Dermis microvascular lymphatic vessel endothelial cell (primary cell): Measurements from ENCODE around the gene FHIT. TPM values are rescaled to one million over a fixed set of nuclear protein-coding genes. Genes with fewer than 3 reads are reported as not detected.

Experiments used
- DNase-seq, 2 donors: peaks; one replicate each; pipeline versions ENCODE4 v3.0.0 to v3.0.0-alpha.2; 2010; ENCODE audit warnings: low read depth in 2 of 2
- total RNA-seq: library from RNA; depleted of rRNA; stranded (reverse); fragments of >200 nt; gene quantifications from 2 replicates; pipeline ENCODE4 v1.2.1, GENCODE V29; 2014

FHIT gene
- total RNA-seq, 1 donor from 2014 or later = 0.51 TPM

- no peak for DNase-seq
Observed at GRCh38 chr3:60427109-60427508, 824.1 kb downstream of the FHIT start.

GRCh38 chr3:60424942-60425341, 826.3 kb downstream of the FHIT start:
- DNase-seq = no peak

- DNase-seq = no peak
Observed at GRCh38 chr3:60424034-60424433, 827.2 kb downstream of the FHIT start.

DNA sequence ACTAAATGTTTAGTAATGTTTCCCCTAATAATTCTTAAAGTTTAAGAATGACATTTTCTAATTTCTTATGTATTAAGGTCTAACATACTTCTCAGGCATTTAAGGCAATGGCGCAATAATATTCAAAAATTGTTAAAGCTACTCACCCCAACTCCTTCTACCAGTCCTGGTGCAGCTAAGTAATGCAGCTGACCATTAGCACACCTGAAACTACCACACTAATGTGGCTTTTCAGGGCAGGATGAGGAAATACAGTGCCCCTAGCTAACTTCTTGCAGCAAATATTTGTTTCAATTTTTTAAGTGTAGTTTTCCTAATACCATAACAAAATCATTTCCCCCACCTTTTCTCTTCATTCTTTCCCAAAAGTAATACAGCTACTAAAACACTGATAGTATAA, 827.7 kb downstream of the FHIT start:
- no peak for DNase-seq

DNA sequence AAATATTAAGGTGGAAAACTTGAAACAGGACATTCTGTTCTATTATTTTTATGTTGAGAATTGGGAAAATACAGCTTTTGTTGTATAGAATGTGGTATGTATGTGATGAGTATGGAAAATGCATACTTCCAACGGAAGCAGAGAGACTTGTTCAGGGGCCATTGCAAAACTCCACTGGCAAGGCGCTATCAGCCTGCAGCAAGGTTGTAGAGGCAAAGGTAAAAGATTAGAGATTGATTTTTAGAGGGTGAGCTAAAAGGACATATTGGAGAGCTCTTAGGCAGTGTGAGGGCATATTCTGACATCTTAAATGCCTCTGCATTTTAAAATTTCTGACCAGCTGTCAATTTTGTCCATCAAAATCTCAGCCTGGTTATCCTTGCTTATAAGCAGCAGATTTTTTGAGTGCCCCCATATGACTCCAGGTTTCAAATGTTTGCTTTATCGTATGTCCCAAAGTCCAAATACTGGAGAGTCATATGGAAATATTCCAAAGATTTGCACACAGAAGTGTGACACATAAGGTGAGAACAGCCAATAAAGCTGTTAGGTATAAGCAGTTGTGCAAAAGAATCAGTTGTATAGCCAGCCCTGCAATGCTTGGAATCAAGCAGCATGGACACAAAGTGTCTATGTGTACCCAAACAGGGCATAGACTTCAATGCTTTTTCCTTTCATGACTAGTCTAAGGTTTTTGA, 829.4 kb downstream of the FHIT start:
- DNase-seq = no peak

GRCh38 chr3:60417576-60417975, 833.7 kb downstream of the FHIT start:
- no peak for DNase-seq

GRCh38 chr3:60414011-60414410, 837.2 kb downstream of the FHIT start:
- DNase-seq = no peak

DNA sequence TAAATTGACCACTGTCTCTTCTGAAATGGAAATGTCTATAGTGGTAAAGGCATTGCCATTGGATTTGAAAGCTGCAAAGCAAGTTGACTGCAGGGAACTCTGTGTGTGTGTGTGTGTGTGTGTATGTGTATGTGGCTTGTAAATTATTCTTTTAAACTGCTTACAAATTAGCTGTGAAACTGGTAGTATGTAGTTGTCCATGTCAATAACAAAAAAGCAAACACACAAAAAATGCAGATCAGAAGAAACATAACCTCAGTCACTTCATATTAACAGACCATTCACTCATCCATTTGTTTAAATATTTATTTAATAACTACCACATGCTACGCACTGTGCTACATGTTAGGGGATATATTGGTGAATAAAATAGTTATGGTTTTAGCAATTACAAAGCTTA, 837.7 kb downstream of the FHIT start:
- DNase-seq = no peak

- DNase-seq = no peak
Observed at GRCh38 chr3:60403866-60404265, 847.4 kb downstream of the FHIT start.

DNA sequence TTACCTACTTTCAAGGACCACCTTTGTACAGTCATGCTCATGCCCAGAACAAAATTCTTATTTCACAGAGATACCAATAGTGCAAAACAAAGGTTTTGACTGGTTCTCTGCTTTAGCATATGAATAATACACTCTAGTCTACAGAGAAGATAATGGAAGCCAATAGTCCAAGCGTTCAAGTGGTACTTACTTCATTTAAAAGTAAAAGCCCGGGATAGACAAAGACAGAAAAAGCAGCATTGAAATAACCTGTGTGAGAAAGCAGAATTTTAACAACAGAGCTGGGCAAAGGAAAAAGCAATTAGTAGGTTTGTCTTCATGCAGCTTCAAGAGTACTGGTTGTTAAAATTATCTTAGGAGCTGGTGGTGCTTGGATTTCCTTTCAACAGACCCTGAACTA, 848.3 kb downstream of the FHIT start:
- no peak for DNase-seq

DNA sequence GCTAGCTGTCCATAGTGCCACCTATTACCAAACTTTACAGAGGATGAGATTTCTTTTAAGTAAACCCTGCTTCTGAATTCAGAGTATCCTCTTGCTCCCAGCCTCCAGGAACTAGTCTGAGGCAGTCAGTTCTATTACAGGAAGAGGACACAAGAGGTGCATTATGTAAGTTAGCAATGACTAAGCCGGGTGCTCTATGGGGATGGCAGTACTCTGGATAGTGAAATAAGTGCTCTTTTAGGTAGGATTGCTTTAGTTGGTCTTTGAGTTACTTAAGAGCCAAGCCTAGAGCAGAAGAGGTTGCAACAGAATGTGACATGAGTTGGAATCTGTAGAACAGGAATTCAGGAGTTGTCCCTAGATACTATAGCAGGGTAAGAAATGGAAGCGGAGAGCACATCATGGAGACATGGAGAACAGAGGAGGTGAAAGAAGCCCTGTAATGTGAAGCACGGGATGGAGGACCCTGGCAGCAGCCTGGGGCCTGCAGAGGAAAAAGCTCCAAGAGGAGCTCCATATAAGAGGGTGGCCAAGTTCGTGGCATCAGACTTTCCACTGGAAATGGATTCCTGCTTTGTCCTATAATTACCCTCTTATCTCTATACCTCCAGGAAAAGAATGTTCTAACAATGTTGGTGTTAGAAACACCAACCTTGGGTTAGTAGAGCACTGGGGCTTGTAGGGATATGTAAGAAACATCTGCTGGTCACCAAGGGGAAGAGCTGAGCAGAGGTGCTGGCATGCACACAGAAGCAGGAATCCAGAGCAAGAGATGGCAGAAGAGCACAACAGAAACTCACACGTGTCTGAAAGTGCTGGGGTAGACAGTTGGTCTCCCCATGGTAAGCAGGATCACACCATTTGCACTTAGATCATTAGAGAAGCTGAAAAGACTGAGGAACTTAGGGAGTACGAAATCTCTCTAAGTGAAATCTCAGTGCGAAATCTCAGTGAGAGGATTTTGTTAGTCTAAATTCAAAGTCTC, 851.1 kb downstream of the FHIT start:
- DNase-seq = no peak

GRCh38 chr3:60399292-60399691, 852.0 kb downstream of the FHIT start:
- no peak for DNase-seq

DNA sequence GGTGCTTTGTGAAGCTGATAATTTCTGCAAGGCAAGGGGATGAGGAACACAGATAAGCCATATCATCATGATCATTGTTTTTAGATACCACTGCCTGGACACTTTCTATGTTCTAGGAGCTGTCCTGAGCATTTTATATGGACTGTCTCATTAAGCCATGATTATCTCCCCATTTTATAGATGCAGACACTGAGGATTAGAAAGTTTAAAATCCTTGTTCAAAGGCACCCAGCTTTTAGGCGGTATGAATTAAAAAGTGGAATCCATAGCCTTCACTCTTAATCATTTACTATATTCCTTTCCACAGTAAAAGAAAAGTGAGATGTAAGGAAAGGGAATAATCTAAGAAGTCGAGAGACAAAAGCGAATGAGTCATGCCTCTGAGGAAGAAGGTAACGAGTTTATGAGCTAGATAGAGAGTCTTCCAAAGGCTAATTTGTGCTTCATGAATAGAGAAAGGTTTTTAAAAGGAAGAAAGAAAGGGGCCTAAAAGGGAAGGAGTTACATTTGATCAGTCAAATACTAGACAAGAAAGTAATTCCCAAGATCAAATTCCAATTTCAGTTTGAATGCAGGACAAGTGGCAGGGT, 856.0 kb downstream of the FHIT start:
- no peak for DNase-seq

- no peak for DNase-seq
Observed at GRCh38 chr3:60393946-60394345, 857.3 kb downstream of the FHIT start.

DNA sequence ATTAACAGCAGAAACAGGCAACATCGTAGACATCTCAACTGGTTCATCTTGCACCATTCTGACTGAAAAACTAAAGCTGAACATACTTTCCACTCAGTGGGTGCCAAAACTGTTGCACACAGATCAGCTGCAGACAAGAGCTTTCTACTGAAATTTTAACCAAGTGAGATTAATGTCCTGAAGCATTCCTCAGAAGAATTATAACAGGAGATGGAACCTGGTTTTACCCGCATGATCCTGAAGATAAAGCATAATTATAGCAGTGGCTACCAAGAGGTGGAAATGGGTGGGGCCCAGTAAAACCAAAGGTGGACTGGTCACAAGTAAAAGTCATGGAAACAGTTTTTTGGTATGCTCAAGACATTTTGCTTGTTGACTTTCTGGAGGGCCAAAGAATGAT, 858.8 kb downstream of the FHIT start:
- no peak for DNase-seq

DNA sequence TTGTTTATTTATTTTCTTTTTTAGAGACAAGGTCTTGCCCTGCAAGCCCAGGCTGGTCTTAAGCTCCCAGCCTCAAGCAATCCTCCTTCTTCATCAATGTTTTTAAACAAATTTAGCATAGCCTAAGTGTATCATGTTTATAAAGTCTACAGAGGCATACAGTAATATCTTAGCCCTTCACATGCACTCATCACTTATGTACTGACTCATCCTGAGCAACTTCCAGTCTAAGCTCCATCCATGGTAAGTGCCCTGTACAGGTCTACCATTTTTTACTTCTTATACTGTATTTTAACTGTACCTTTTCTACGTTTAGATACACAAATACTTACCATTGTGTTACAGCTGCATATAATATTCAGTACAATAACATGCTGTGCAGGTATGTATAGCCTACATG, 860.0 kb downstream of the FHIT start:
- DNase-seq = no peak

- no peak for DNase-seq
Observed at GRCh38 chr3:60388731-60389130, 862.5 kb downstream of the FHIT start.

GRCh38 chr3:60386306-60386705, 864.9 kb downstream of the FHIT start:
- DNase-seq = no peak

- no peak for DNase-seq
Observed at GRCh38 chr3:60384341-60384740, 866.9 kb downstream of the FHIT start.

GRCh38 chr3:60383345-60383744, 867.9 kb downstream of the FHIT start:
- no peak for DNase-seq

GRCh38 chr3:60366486-60366885, 884.8 kb downstream of the FHIT start:
- DNase-seq = no peak

GRCh38 chr3:60365360-60365759, 885.9 kb downstream of the FHIT start:
- no peak for DNase-seq
